K562 (cell line): ENCODE measurements around the gene CCM2. TPM values are rescaled to one million over a fixed set of nuclear protein-coding genes. Genes with fewer than 3 reads are reported as not detected.

Source experiments
- CBFA2T3 ChIP-seq: fragments of 450-650 bp; IDR thresholded peaks from 2 replicates; pipeline ENCODE4 v1.6.1; 2017
- EP300 ChIP-seq: IDR thresholded peaks from 2 replicates; pipeline ENCODE4 v1.6.1; 2012; ENCODE audit warnings: low read length, improper control_type of control experiment
- ERF ChIP-seq: fragments of 450-650 bp; formaldehyde crosslinking; IDR thresholded peaks from 2 replicates; pipeline ENCODE4 v1.4.0; 2020; ENCODE audit warnings: mild to moderate bottlenecking, mixed read lengths
- ILF3 ChIP-seq: fragments of 450-650 bp; IDR thresholded peaks from 2 replicates; pipeline ENCODE4 v1.6.1; 2018; ENCODE audit warnings: antibody characterized with exemption, mild to moderate bottlenecking, moderate library complexity, borderline replicate concordance
- MCM7 ChIP-seq, 2 experiments: fragments of 450-650 bp; IDR thresholded peaks; 2 replicates each; pipeline ENCODE4 v1.6.1; 2016 to 2018
- MECOM ChIP-seq: fragments of 250-450 bp; sonication (Bioruptor Pico); IDR thresholded peaks from 2 replicates; pipeline ENCODE4 v1.8.0; 2022; ENCODE audit warnings: inconsistent platforms
- MEF2A ChIP-seq: IDR thresholded peaks from 2 replicates; pipeline ENCODE4 v1.6.1; 2011; ENCODE audit warnings: low read depth, mild to moderate bottlenecking, low read length, moderate library complexity; ENCODE audit not compliant: control insufficient read depth
- NONO ChIP-seq, 2 experiments: fragments of 200-400 bp in 1 of 2; fragments of 450-650 bp in 1 of 2; formaldehyde crosslinking in 1 of 2; IDR thresholded peaks; 2 replicates each; pipeline ENCODE4 v1.6.1; 2017; ENCODE audit warnings: low read depth in 2 of 2, mild to moderate bottlenecking in 2 of 2, moderate library complexity in 2 of 2, low read length in 1 of 2
- SMAD3 ChIP-seq: fragments of 450-650 bp; formaldehyde crosslinking; conservative IDR thresholded peaks from 2 replicates; pipeline ENCODE4 v1.4.0; 2020; ENCODE audit warnings: mild to moderate bottlenecking
- SNRNP70 ChIP-seq: fragments of 200-400 bp; formaldehyde crosslinking; optimal IDR thresholded peaks from 2 replicates; pipeline ENCODE3; 2017; ENCODE audit warnings: low read depth, low read length
- TCF3 ChIP-seq: sonication (generic); formaldehyde crosslinking; IDR thresholded peaks from 2 replicates; pipeline ENCODE4 v1.4.0; 2020; ENCODE audit warnings: mild to moderate bottlenecking, missing genetic modification reagents
- XRCC4 ChIP-seq: IDR thresholded peaks from one replicate; pipeline ENCODE4 v1.6.1; 2011; ENCODE audit not compliant: insufficient read depth, insufficient read length; ENCODE audit errors: extremely low read depth
- YY1 ChIP-seq, 3 experiments: IDR thresholded peaks; 2 replicates each; pipeline ENCODE4 v1.6.1; 2011; ENCODE audit warnings: low read length in 2 of 3, mild to moderate bottlenecking in 2 of 3, moderate library complexity in 2 of 3, borderline replicate concordance in 1 of 3, control low read depth in 1 of 3, low read depth in 1 of 3; ENCODE audit not compliant: insufficient read depth in 3 of 3, insufficient replicate concordance in 2 of 3, control insufficient read depth in 1 of 3, insufficient read length in 1 of 3; ENCODE audit errors: extremely low read depth in 1 of 3
- ZBTB1 ChIP-seq: sonication (generic); formaldehyde crosslinking; IDR thresholded peaks from 2 replicates; pipeline ENCODE4 v1.8.1; 2023; ENCODE audit warnings: missing genetic modification reagents, low read depth, mild to moderate bottlenecking, borderline replicate concordance
- ZNF41 ChIP-seq: fragments of 250-450 bp; sonication (Bioruptor Pico); conservative IDR thresholded peaks from 2 replicates; pipeline ENCODE4 v1.4.0; 2020; ENCODE audit warnings: mild to moderate bottlenecking
- ZNF589 ChIP-seq: fragments of 200-800 bp; sonication (Bioruptor generic); IDR thresholded peaks from 2 replicates; pipeline ENCODE4 v1.6.1; 2016; ENCODE audit warnings: low read depth, missing genetic modification characterization, missing compliant biosample characterization
- polyA plus RNA-seq, 8 experiments: library from polyadenylated mRNA; depleted of rRNA in 4 of 8; stranded (reverse) in 5 of 8; unstranded in 3 of 8; fragments of >200 nt; fragmentation: Nextera tagmentation in 2 of 8; fragmentation: Illumina TruSeq in 1 of 8; extraction: Ambion mirVana in 2 of 8; extraction: Trizol in 1 of 8; gene quantifications; 2 replicates each; pipeline versions ENCODE4 v1.2.1 to v1.2.3, GENCODE V29; 2011 to 2014; ENCODE audit warnings: inconsistent platforms in 1 of 8, missing spikeins in 1 of 8
- total RNA-seq, 7 experiments: library from RNA; depleted of rRNA in 6 of 7; stranded (reverse); fragments of >200 nt in 6 of 7; fragmentation: Illumina TruSeq in 2 of 7; extraction: Trizol in 2 of 7; gene quantifications; 2 replicates each; pipeline versions ENCODE4 v1.2.1 to v1.2.3, GENCODE V29; 2011 to 2021; ENCODE audit warnings: low replicate concordance in 1 of 7
- TF ChIP-seq, protein P1 (sequence below), 2 experiments: fragments of 450-650 bp in 1 of 2; sonication (generic) in 1 of 2; formaldehyde crosslinking; conservative IDR thresholded peaks; 2 replicates each; pipeline versions ENCODE4 v1.4.0 to v1.8.1; 2020 to 2022; ENCODE audit warnings: mild to moderate bottlenecking in 1 of 2, missing genetic modification reagents in 1 of 2
- TF ChIP-seq, protein P2 (sequence below): sonication (generic); formaldehyde crosslinking; IDR thresholded peaks from 2 replicates; pipeline ENCODE4 v1.8.0; 2022; ENCODE audit warnings: mild to moderate bottlenecking, missing genetic modification reagents
- TF ChIP-seq, protein P3 (sequence below): sonication (generic); formaldehyde crosslinking; IDR thresholded peaks from 2 replicates; pipeline ENCODE4 v1.8.0; 2022; ENCODE audit warnings: missing genetic modification reagents, mild to moderate bottlenecking, borderline replicate concordance
- TF ChIP-seq, protein P4 (sequence below): fragments of 450-650 bp; IDR thresholded peaks from 2 replicates; pipeline ENCODE4 v1.7.0; 2016; ENCODE audit warnings: borderline replicate concordance

Gene CCM2
- total and polyA plus RNA-seq, 9 of the 15 experiments (the other 6 are each of a cell fraction or from before 2014, with no cell fraction given) = 0.41 to 38.6 (median 25.9) TPM

DNA sequence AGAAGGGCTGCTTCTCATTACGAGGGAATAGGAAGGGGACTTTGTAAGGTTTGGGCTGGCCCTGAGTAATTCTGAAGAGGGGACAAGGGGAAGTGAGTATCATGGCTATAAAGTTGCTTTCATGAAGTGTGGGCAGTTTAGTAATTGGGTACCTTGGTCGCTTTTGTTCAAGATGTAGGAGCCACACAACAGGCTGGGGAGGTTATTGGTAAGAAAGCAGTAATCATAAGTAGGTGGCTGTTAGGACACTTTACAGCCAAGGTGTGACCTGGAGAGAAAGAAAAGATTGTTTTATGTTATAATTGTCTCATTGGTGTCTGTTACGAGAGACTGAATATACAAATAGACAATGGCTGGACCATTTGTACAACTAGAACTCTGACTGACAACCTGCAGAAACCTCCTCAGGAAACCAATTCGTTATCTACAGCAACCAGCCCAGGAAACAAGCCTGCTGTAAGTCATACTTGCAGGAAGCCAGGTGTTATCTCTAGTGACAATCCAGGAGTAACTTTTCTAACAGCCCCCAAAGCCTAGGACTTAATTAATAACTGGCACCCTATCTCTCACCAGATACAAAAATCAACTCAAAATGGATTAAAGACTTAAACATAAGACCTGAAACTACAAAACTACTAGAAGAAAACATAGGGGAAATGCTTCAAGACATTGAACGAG is 5.0 kb upstream of the CCM2 start (continued):
- TF ChIP-seq XRCC4 (no peak), MECOM (CRISPR knock-in tag) (no peak), MEF2A (0 out of 2 replicates have a peak, but pooled peaks have one; percentile 50), ZNF589 (CRISPR knock-in tag) (no peak; the same call in 1 of the 2 replicates), SMAD3 (CRISPR knock-in tag) (0 out of 2 replicates have a peak, but pooled peaks have one; percentile 51), NONO (IDR thresholded peaks at IDR 0.05; ENCODE audit: low read depth in 2 of 2, low read length in 1 of 2) (peak in 1 of 2 experiments; percentile 41; a peak in 1 of 4 replicates), CBFA2T3 (peak; percentile 99), ERF (CRISPR knock-in tag) (peak; percentile 39; the same call in 1 of the 2 replicates), ILF3 (peak; percentile 89), YY1 (IDR thresholded peaks at IDR 0.05; ENCODE audit: borderline replicate concordance in 1 of 3, control insufficient read depth in 1 of 3, extremely low read depth in 1 of 3, insufficient read depth in 3 of 3, insufficient read length in 1 of 3, insufficient replicate concordance in 2 of 3, low read depth in 1 of 3, low read length in 2 of 3) (no peak), TCF3 (CRISPR knock-in tag) (peak; percentile 98), ZBTB1 (CRISPR knock-in tag) (no peak), ZNF41 (CRISPR knock-in tag) (no peak), EP300 (peak; percentile 99), SNRNP70 (no peak), MCM7 (IDR thresholded peaks at IDR 0.05) (peak in 1 of 2 experiments; percentile 95; a peak in 2 of 4 replicates)
- TF ChIP-seq, protein P1, sequence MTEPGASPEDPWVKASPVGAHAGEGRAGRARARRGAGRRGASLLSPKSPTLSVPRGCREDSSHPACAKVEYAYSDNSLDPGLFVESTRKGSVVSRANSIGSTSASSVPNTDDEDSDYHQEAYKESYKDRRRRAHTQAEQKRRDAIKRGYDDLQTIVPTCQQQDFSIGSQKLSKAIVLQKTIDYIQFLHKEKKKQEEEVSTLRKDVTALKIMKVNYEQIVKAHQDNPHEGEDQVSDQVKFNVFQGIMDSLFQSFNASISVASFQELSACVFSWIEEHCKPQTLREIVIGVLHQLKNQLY (CRISPR knock-in tag; conservative IDR thresholded peaks at IDR 0.05) = no peak
- TF ChIP-seq, protein P2, sequence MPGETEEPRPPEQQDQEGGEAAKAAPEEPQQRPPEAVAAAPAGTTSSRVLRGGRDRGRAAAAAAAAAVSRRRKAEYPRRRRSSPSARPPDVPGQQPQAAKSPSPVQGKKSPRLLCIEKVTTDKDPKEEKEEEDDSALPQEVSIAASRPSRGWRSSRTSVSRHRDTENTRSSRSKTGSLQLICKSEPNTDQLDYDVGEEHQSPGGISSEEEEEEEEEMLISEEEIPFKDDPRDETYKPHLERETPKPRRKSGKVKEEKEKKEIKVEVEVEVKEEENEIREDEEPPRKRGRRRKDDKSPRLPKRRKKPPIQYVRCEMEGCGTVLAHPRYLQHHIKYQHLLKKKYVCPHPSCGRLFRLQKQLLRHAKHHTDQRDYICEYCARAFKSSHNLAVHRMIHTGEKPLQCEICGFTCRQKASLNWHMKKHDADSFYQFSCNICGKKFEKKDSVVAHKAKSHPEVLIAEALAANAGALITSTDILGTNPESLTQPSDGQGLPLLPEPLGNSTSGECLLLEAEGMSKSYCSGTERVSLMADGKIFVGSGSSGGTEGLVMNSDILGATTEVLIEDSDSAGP = no peak
- TF ChIP-seq, protein P3, sequence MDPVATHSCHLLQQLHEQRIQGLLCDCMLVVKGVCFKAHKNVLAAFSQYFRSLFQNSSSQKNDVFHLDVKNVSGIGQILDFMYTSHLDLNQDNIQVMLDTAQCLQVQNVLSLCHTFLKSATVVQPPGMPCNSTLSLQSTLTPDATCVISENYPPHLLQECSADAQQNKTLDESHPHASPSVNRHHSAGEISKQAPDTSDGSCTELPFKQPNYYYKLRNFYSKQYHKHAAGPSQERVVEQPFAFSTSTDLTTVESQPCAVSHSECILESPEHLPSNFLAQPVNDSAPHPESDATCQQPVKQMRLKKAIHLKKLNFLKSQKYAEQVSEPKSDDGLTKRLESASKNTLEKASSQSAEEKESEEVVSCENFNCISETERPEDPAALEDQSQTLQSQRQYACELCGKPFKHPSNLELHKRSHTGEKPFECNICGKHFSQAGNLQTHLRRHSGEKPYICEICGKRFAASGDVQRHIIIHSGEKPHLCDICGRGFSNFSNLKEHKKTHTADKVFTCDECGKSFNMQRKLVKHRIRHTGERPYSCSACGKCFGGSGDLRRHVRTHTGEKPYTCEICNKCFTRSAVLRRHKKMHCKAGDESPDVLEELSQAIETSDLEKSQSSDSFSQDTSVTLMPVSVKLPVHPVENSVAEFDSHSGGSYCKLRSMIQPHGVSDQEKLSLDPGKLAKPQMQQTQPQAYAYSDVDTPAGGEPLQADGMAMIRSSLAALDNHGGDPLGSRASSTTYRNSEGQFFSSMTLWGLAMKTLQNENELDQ (CRISPR knock-in tag) = no peak
- TF ChIP-seq, protein P4, sequence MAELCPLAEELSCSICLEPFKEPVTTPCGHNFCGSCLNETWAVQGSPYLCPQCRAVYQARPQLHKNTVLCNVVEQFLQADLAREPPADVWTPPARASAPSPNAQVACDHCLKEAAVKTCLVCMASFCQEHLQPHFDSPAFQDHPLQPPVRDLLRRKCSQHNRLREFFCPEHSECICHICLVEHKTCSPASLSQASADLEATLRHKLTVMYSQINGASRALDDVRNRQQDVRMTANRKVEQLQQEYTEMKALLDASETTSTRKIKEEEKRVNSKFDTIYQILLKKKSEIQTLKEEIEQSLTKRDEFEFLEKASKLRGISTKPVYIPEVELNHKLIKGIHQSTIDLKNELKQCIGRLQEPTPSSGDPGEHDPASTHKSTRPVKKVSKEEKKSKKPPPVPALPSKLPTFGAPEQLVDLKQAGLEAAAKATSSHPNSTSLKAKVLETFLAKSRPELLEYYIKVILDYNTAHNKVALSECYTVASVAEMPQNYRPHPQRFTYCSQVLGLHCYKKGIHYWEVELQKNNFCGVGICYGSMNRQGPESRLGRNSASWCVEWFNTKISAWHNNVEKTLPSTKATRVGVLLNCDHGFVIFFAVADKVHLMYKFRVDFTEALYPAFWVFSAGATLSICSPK = no peak
